Measurements from ENCODE around the gene VAV2.

Gene VAV2

GRCh38 chr9:133954862-133955529 lies 37.1 kb downstream of the VAV2 start:
- no peaks in the 10 kb centered on the region for H3K36me3 ChIP-seq (ENCODE audit: control insufficient read depth, insufficient read depth, low read length)
- peaks cover 32% of the 10 kb centered on the region for H3K4me1 ChIP-seq (ENCODE audit: control insufficient read depth, insufficient read depth, low read length)
- no peak overlapping the region for H3K9ac ChIP-seq (ENCODE audit: low read length)
- H3K27me3 ChIP-seq (ENCODE audit: control insufficient read depth, insufficient read depth, low read length): no peaks in the 10 kb centered on the region
- H3K4me3 ChIP-seq (ENCODE audit: low read length): no peak overlapping the region
- H3K9me3 ChIP-seq (ENCODE audit: control insufficient read depth, low read length): no peaks in the 10 kb centered on the region

GRCh38 chr9:133953976-133954709 lies 38.0 kb downstream of the VAV2 start:
- Histone ChIP-seq H3K9me3 (ENCODE audit: control insufficient read depth, low read length) (no peaks in the 10 kb centered on the region), H3K9ac (ENCODE audit: low read length) (no peak overlapping the region), H3K4me1 (ENCODE audit: control insufficient read depth, insufficient read depth, low read length) (peaks cover 24% of the 10 kb centered on the region), H3K36me3 (ENCODE audit: control insufficient read depth, insufficient read depth, low read length) (no peaks in the 10 kb centered on the region), H3K27me3 (ENCODE audit: control insufficient read depth, insufficient read depth, low read length) (no peaks in the 10 kb centered on the region), H3K4me3 (ENCODE audit: low read length) (no peak overlapping the region)

GRCh38 chr9:133953621-133953975 lies 38.5 kb downstream of the VAV2 start:
- Histone ChIP-seq H3K36me3 (ENCODE audit: control insufficient read depth, insufficient read depth, low read length) (no peaks in the 10 kb centered on the region), H3K9ac (ENCODE audit: low read length) (no peak overlapping the region), H3K27me3 (ENCODE audit: control insufficient read depth, insufficient read depth, low read length) (no peaks in the 10 kb centered on the region), H3K4me3 (ENCODE audit: low read length) (no peak overlapping the region), H3K9me3 (ENCODE audit: control insufficient read depth, low read length) (no peaks in the 10 kb centered on the region), H3K4me1 (ENCODE audit: control insufficient read depth, insufficient read depth, low read length) (peaks cover 18% of the 10 kb centered on the region)

GRCh38 chr9:133952598-133953550 lies 39.2 kb downstream of the VAV2 start:
- H3K9ac ChIP-seq (ENCODE audit: low read length): no peak overlapping the region
- H3K27me3 ChIP-seq (ENCODE audit: control insufficient read depth, insufficient read depth, low read length): no peaks in the 10 kb centered on the region
- no peak overlapping the region for H3K4me3 ChIP-seq (ENCODE audit: low read length)
- H3K36me3 ChIP-seq (ENCODE audit: control insufficient read depth, insufficient read depth, low read length): no peaks in the 10 kb centered on the region
- no peaks in the 10 kb centered on the region for H3K9me3 ChIP-seq (ENCODE audit: control insufficient read depth, low read length)
- H3K4me1 ChIP-seq (ENCODE audit: control insufficient read depth, insufficient read depth, low read length): peaks cover 18% of the 10 kb centered on the region

- Histone ChIP-seq H3K4me1 (ENCODE audit: control insufficient read depth, insufficient read depth, low read length) (peaks cover 9% of the 10 kb centered on the region), H3K36me3 (ENCODE audit: control insufficient read depth, insufficient read depth, low read length) (no peaks in the 10 kb centered on the region), H3K9me3 (ENCODE audit: control insufficient read depth, low read length) (no peaks in the 10 kb centered on the region), H3K4me3 (ENCODE audit: low read length) (no peak overlapping the region), H3K9ac (ENCODE audit: low read length) (no peak overlapping the region), H3K27me3 (ENCODE audit: control insufficient read depth, insufficient read depth, low read length) (no peaks in the 10 kb centered on the region)
Observed at GRCh38 chr9:133951265-133951664, 40.9 kb downstream of the VAV2 start.

- H3K4me3 ChIP-seq (ENCODE audit: low read length): no peak overlapping the region
- no peak overlapping the region for H3K9ac ChIP-seq (ENCODE audit: low read length)
Observed at GRCh38 chr9:133950629-133951111, 41.5 kb downstream of the VAV2 start.

GRCh38 chr9:133950192-133950591 lies 41.9 kb downstream of the VAV2 start:
- H3K27me3 ChIP-seq (ENCODE audit: control insufficient read depth, insufficient read depth, low read length): no peaks in the 10 kb centered on the region
- no peak overlapping the region for H3K4me3 ChIP-seq (ENCODE audit: low read length)
- no peak overlapping the region for H3K9ac ChIP-seq (ENCODE audit: low read length)
- no peaks in the 10 kb centered on the region for H3K36me3 ChIP-seq (ENCODE audit: control insufficient read depth, insufficient read depth, low read length)
- H3K4me1 ChIP-seq (ENCODE audit: control insufficient read depth, insufficient read depth, low read length): peaks cover 4% of the 10 kb centered on the region
- no peaks in the 10 kb centered on the region for H3K9me3 ChIP-seq (ENCODE audit: control insufficient read depth, low read length)

More at GRCh38 chr9:133950629-133951111, 41.5 kb downstream of the VAV2 start:
- no peaks in the 10 kb centered on the region for H3K36me3 ChIP-seq (ENCODE audit: control insufficient read depth, insufficient read depth, low read length)
- no peaks in the 10 kb centered on the region for H3K9me3 ChIP-seq (ENCODE audit: control insufficient read depth, low read length)
- H3K4me1 ChIP-seq (ENCODE audit: control insufficient read depth, insufficient read depth, low read length): peaks cover 4% of the 10 kb centered on the region
- H3K27me3 ChIP-seq (ENCODE audit: control insufficient read depth, insufficient read depth, low read length): no peaks in the 10 kb centered on the region

GRCh38 chr9:133949486-133950061 lies 42.5 kb downstream of the VAV2 start:
- no peaks in the 10 kb centered on the region for H3K36me3 ChIP-seq (ENCODE audit: control insufficient read depth, insufficient read depth, low read length)
- no peaks in the 10 kb centered on the region for H3K27me3 ChIP-seq (ENCODE audit: control insufficient read depth, insufficient read depth, low read length)
- H3K9ac ChIP-seq (ENCODE audit: low read length): no peak overlapping the region
- no peak overlapping the region for H3K4me3 ChIP-seq (ENCODE audit: low read length)
- no peaks in the 10 kb centered on the region for H3K4me1 ChIP-seq (ENCODE audit: control insufficient read depth, insufficient read depth, low read length)
- H3K9me3 ChIP-seq (ENCODE audit: control insufficient read depth, low read length): no peaks in the 10 kb centered on the region

- H3K36me3 ChIP-seq (ENCODE audit: control insufficient read depth, insufficient read depth, low read length): no peaks in the 10 kb centered on the region
- H3K9ac ChIP-seq (ENCODE audit: low read length): no peak overlapping the region
- no peaks in the 10 kb centered on the region for H3K9me3 ChIP-seq (ENCODE audit: control insufficient read depth, low read length)
- no peaks in the 10 kb centered on the region for H3K4me1 ChIP-seq (ENCODE audit: control insufficient read depth, insufficient read depth, low read length)
- no peak overlapping the region for H3K4me3 ChIP-seq (ENCODE audit: low read length)
- H3K27me3 ChIP-seq (ENCODE audit: control insufficient read depth, insufficient read depth, low read length): no peaks in the 10 kb centered on the region
Observed at GRCh38 chr9:133948561-133949485, 43.3 kb downstream of the VAV2 start.

- no peak overlapping the region for H3K9ac ChIP-seq (ENCODE audit: low read length)
- no peaks in the 10 kb centered on the region for H3K4me1 ChIP-seq (ENCODE audit: control insufficient read depth, insufficient read depth, low read length)
- H3K27me3 ChIP-seq (ENCODE audit: control insufficient read depth, insufficient read depth, low read length): no peaks in the 10 kb centered on the region
- no peaks in the 10 kb centered on the region for H3K36me3 ChIP-seq (ENCODE audit: control insufficient read depth, insufficient read depth, low read length)
- H3K4me3 ChIP-seq (ENCODE audit: low read length): no peak overlapping the region
- no peaks in the 10 kb centered on the region for H3K9me3 ChIP-seq (ENCODE audit: control insufficient read depth, low read length)
Observed at GRCh38 chr9:133948131-133948530, 44.0 kb downstream of the VAV2 start.

Measured in mucosa of stomach (tissue), 1 donor.